PC-3 (cell line): ENCODE data around the gene ADAT2.

Experiments used
- CTCF ChIP-seq: fragments of 300-600 bp; sonication (generic); conservative IDR thresholded peaks from 2 replicates; pipeline ENCODE4 v1.5.1; 2017; ENCODE audit warnings: antibody characterized with exemption, low read depth, mild to moderate bottlenecking, low read length
- EZH2phosphoT487 ChIP-seq: fragments of 300-600 bp; sonication (generic); IDR thresholded peaks from 2 replicates; pipeline ENCODE4 v1.6.1; 2018; ENCODE audit warnings: mild to moderate bottlenecking, antibody characterized with exemption, low read length, borderline replicate concordance

- TF ChIP-seq CTCF (no peak), EZH2phosphoT487 (no peak)
Observed at GRCh38 chr6:143419526-143419925, 31.0 kb downstream of the ADAT2 start.
